Measurements from ENCODE around the gene VPS18.

VPS18 gene

GRCh38 chr15:40902605-40903561, 8.6 kb downstream of the VPS18 start:
- no peak for DNase-seq

GRCh38 chr15:40904552-40905201, 10.4 kb downstream of the VPS18 start:
- no peak for DNase-seq

GRCh38 chr15:40906091-40906990, 12.1 kb downstream of the VPS18 start:
- DNase-seq = peak; percentile 23

- no peak for DNase-seq
Measured at GRCh38 chr15:40906991-40907802, 12.9 kb downstream of the VPS18 start.

- DNase-seq = no peak
Measured at GRCh38 chr15:40908095-40908494, 13.8 kb downstream of the VPS18 start.

- DNase-seq = no peak
Measured at GRCh38 chr15:40909662-40910630, 15.7 kb downstream of the VPS18 start.

- DNase-seq = no peak
Measured at GRCh38 chr15:40911141-40911540, 16.9 kb downstream of the VPS18 start.

GRCh38 chr15:40911693-40912092, 17.4 kb downstream of the VPS18 start:
- no peak for DNase-seq

GRCh38 chr15:40912478-40912877, 18.2 kb downstream of the VPS18 start:
- no peak for DNase-seq

- no peak for DNase-seq
Measured at GRCh38 chr15:40914013-40914412, 19.8 kb downstream of the VPS18 start.

GRCh38 chr15:40914486-40914885, 20.2 kb downstream of the VPS18 start:
- no peak for DNase-seq

- no peak for DNase-seq
Measured at GRCh38 chr15:40915116-40915661, 20.9 kb downstream of the VPS18 start.

- no peak for DNase-seq
Measured at GRCh38 chr15:40915679-40916078, 21.4 kb downstream of the VPS18 start.

- DNase-seq = no peak
Measured at GRCh38 chr15:40917585-40917984, 23.3 kb downstream of the VPS18 start.

GRCh38 chr15:40918146-40918798, 24.0 kb downstream of the VPS18 start:
- no peak for DNase-seq

- no peak for DNase-seq
Measured at GRCh38 chr15:40918799-40919392, 24.6 kb downstream of the VPS18 start.

GRCh38 chr15:40921949-40922607, 27.8 kb downstream of the VPS18 start:
- DNase-seq = no peak

GRCh38 chr15:40922608-40923005, 28.4 kb downstream of the VPS18 start:
- no peak for DNase-seq

GRCh38 chr15:40923551-40923950, 29.3 kb downstream of the VPS18 start:
- no peak for DNase-seq

Data from NCI-H1048 (cell line).